ENCODE results near the gene GFRA1.
"Not testable (repeated sequence)": the region's sequence is repeated elsewhere in the genome, so short reads cannot be mapped to it uniquely, and the experiment has no call there.

GFRA1 gene

GRCh38 chr10:116169782-116170445 lies 103.1 kb downstream of the GFRA1 start:
- TF ChIP-seq CTCF (IDR thresholded peaks at IDR 0.05; ENCODE audit: extremely low read depth, missing control alignments): no peak

GRCh38 chr10:116168745-116169144 lies 104.3 kb downstream of the GFRA1 start:
- TF ChIP-seq CTCF (IDR thresholded peaks at IDR 0.05; ENCODE audit: extremely low read depth, missing control alignments): no peak
- DNase-seq (ENCODE audit: low spot score): no peak

More at GRCh38 chr10:116169782-116170445, 103.1 kb downstream of the GFRA1 start:
- DNase-seq (ENCODE audit: low spot score): no peak

- no peak for DNase-seq (ENCODE audit: low spot score)
- no peak for TF ChIP-seq CTCF (IDR thresholded peaks at IDR 0.05; ENCODE audit: extremely low read depth, missing control alignments)
Observed at GRCh38 chr10:116168329-116168728, 104.7 kb downstream of the GFRA1 start.

GRCh38 chr10:116165941-116166340 lies 107.1 kb downstream of the GFRA1 start:
- DNase-seq (ENCODE audit: low spot score): not testable (repeated sequence)

- TF ChIP-seq CTCF (IDR thresholded peaks at IDR 0.05; ENCODE audit: extremely low read depth, missing control alignments): no peak
- DNase-seq (ENCODE audit: low spot score): no peak
Observed at GRCh38 chr10:116164291-116164690, 108.7 kb downstream of the GFRA1 start.

- TF ChIP-seq CTCF (IDR thresholded peaks at IDR 0.05; ENCODE audit: extremely low read depth, missing control alignments): no peak
Observed at GRCh38 chr10:116163333-116164131, 109.5 kb downstream of the GFRA1 start.

GRCh38 chr10:116162851-116163250 lies 110.2 kb downstream of the GFRA1 start:
- DNase-seq (ENCODE audit: low spot score): no peak
- TF ChIP-seq CTCF (IDR thresholded peaks at IDR 0.05; ENCODE audit: extremely low read depth, missing control alignments): no peak

More at GRCh38 chr10:116163333-116164131, 109.5 kb downstream of the GFRA1 start:
- no peak for DNase-seq (ENCODE audit: low spot score)

All from GM20000 (cell line).